Hepatocyte (in vitro differentiated cells): ENCODE results near the gene CXCL5.

Experiments used
- CTCF ChIP-seq: fragments of 200-600 bp; sonication (generic); IDR thresholded peaks from 2 replicates; pipeline ENCODE4 v1.5.1; 2016; ENCODE audit warnings: antibody characterized with exemption, mild to moderate bottlenecking; ENCODE audit not compliant: poor library complexity
- EZH2 ChIP-seq: fragments of 200-600 bp; sonication (generic); IDR thresholded peaks from 2 replicates; pipeline ENCODE4 v1.6.1; 2016; ENCODE audit warnings: antibody characterized with exemption, mild to moderate bottlenecking, borderline replicate concordance
- EZH2phosphoT487 ChIP-seq: fragments of 200-600 bp; sonication (generic); IDR thresholded peaks from one replicate; pipeline ENCODE4 v1.6.1; 2018; ENCODE audit warnings: antibody characterized with exemption, mild to moderate bottlenecking, low read depth, moderate library complexity; ENCODE audit not compliant: unreplicated experiment, severe bottlenecking

DNA sequence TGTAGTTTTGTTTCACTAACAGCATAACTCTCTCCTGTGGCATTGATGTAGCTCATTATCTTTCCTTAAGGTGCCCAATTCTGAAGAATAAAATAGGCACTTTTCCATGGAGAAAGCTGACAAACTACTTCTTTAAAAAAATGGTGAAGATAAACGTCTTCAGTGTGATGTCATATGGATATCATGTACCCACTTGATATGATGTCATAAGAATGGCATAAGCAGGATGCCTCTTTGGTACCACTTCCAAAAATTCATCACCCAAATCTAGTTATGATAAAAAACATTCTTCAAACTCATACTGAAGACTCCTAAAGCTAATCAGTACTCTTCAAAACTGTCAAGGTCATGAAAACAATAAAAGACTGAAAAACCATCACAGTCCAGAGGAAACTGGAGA is 42.9 kb upstream of the CXCL5 start:
- TF ChIP-seq CTCF (no peak), EZH2phosphoT487 (no peak), EZH2 (no peak)
